ENCODE data around the gene DBN1. TPM values are rescaled to one million over a fixed set of nuclear protein-coding genes. Genes with fewer than 3 reads are reported as not detected.
A peak's percentile ranks its signal among the peaks of the same experiment; 100 is the strongest.

The DBN1 gene
- total and polyA plus RNA-seq, 2 experiments from 2014 or later = 106 to 290 TPM

DNA sequence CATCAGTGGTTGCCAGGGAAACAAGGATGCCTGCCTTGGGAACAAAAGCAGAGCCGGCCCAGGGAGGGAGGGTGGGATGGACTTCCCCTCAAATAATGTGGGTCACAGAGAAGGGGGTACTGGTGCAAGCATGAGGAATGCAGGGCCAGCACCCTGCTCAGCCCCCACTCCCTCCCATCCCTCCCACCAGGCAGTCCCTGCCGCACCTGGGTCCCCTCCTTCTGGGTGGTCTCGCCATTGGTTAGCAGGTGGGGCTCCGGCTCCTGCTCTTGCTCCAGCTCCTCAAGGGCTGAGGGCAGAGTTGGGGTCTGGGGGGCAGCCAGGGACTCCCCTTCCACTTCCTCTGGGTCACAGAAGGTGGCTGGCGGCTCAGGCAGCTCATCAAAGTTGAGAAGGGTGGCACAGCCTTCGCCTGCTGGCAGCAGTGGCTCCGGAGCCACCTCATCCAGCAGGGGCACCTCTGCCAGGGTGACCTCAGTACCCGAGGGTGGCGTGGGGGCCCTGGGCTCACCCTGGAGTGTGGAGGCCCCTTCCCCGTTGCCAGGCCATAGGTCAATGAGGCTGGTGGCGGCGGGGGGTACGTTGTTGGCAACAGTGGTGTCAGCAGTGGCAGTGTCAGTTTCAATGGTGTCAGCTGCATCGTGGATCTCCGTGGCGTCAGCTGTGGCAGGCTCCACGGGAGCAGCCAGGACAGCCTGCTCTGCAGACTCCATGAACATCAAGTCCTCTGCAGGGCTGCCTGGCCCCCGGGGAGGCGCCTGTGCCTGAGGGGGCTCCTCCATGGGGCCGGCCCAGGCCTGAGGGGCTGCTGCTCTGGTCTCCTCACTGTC, 15.4 kb downstream of the DBN1 start:
- H3K4me3 Mint-ChIP-seq = no peak overlapping the region
- H3K9me2 ChIP-seq (ENCODE audit: insufficient read depth) = no peaks in the 10 kb centered on the region
- ATAC-seq (no peak), DNase-seq (ENCODE audit: low spot score) (no peak)
- H3K27ac ChIP-seq (ENCODE audit: low read depth) = 0 out of 2 replicates have a peak overlapping the region, but pooled peaks have one; percentile 72
- no peak overlapping the region for H2AFZ ChIP-seq
- peaks cover 23% of the 10 kb centered on the region for H3K4me1 Mint-ChIP-seq
- peaks cover 47% of the 10 kb centered on the region for H3K27me3 Mint-ChIP-seq (ENCODE audit: insufficient read depth, low read depth, poor library complexity)
- H3F3A ChIP-seq (replicated peaks; ENCODE audit: low read depth) = peaks cover 48% of the 10 kb centered on the region
- H3K9me3 Mint-ChIP-seq = peaks cover 3% of the 10 kb centered on the region; the same call in 2 of the 3 replicates
- peaks cover 19% of the 10 kb centered on the region for H3K4me1 ChIP-seq (ENCODE audit: insufficient read depth)
- H3K36me3 Mint-ChIP-seq (ENCODE audit: low read depth) = peaks cover 55% of the 10 kb centered on the region
- no peak for TF ChIP-seq JUNB (IDR thresholded peaks at IDR 0.05; ENCODE audit: unreplicated experiment)
- no peak for TF ChIP-seq POLR2AphosphoS5 (IDR thresholded peaks at IDR 0.05; ENCODE audit: low read depth)
- no peak for TF ChIP-seq ZNF114 (CRISPR knock-in tag; IDR thresholded peaks at IDR 0.05)
- no peak for TF ChIP-seq ZNF331 (CRISPR knock-in tag; IDR thresholded peaks at IDR 0.05; ENCODE audit: low read depth)
- H3K79me2 ChIP-seq (replicated peaks; ENCODE audit: insufficient read depth) = peaks cover 3% of the 10 kb centered on the region
- H3K27ac Mint-ChIP-seq = no peak overlapping the region
- H3K4me2 ChIP-seq = no peak overlapping the region
- peaks cover 11% of the 10 kb centered on the region for H3K27me3 ChIP-seq (ENCODE audit: insufficient read depth)
- no peak overlapping the region for H3K4me3 ChIP-seq
- H4K20me1 ChIP-seq (replicated peaks; ENCODE audit: insufficient read depth) = peaks cover 24% of the 10 kb centered on the region
- peaks cover 23% of the 10 kb centered on the region for H3K36me3 ChIP-seq (ENCODE audit: insufficient read depth)

DNA sequence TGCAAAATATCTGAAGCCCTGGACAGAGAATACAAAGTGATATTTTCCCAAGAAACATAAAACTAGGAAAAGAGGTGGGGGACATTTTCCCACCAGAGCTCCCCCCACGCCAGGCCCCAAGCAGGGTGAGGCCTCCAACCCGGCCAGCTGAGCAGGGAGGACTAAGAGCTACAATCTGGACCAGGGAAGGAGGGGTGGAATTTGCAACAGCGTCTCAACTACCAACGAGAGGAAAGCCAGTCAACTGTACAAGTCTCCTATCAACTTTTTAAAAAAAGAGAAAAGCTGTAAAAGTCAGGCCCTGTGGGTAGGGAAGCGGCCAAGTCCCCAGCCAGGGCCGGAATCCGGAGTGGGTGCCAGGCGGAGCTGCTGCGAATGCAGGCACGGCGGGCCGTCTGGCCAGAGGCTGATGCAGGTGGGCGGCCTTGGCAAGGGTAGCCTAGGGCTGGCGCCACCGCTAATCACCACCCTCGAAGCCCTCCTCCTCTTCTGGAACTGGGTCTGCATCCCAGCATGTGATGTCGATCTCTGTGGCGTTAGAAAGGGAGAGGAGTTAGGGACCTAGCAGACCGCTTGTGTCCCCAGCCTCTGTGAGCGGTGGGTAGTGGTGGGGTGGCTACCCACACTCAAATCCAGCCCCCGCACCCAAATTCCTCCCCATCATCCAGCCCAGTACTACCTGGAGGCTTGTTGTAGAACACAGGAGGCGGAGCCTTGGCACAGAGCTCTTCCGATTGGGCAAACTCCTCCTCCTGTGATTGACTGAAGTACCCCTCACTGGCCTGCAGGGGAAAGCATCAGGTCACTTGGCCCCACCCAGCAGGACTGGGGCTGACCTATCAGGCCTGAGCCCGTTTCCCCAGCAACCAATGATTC, 16.2 kb downstream of the DBN1 start:
- H3K4me3 Mint-ChIP-seq = peak overlapping the region; percentile 62
- no peaks in the 10 kb centered on the region for H3K9me2 ChIP-seq (ENCODE audit: insufficient read depth)
- H3K4me2 ChIP-seq = peak overlapping the region; percentile 60
- H4K20me1 ChIP-seq (replicated peaks; ENCODE audit: insufficient read depth) = peaks cover 21% of the 10 kb centered on the region
- no peak overlapping the region for H2AFZ ChIP-seq
- ATAC-seq (peak; percentile 40), DNase-seq (ENCODE audit: low spot score) (peak; percentile 100)
- peaks cover 25% of the 10 kb centered on the region for H3K4me1 Mint-ChIP-seq
- no peaks in the 10 kb centered on the region; the same call in 1 of the 2 replicates for H3K79me2 ChIP-seq (replicated peaks; ENCODE audit: insufficient read depth)
- peaks cover 51% of the 10 kb centered on the region for H3F3A ChIP-seq (replicated peaks; ENCODE audit: low read depth)
- H3K27me3 ChIP-seq (ENCODE audit: insufficient read depth) = peaks cover 16% of the 10 kb centered on the region
- H3K4me1 ChIP-seq (ENCODE audit: insufficient read depth) = peaks cover 19% of the 10 kb centered on the region
- 0 out of 2 replicates have a peak overlapping the region, but pooled peaks have one; percentile 21 for H3K4me3 ChIP-seq
- peaks cover 49% of the 10 kb centered on the region for H3K36me3 Mint-ChIP-seq (ENCODE audit: low read depth)
- peak overlapping the region; percentile 97 for H3K27ac Mint-ChIP-seq
- H3K36me3 ChIP-seq (ENCODE audit: insufficient read depth) = peaks cover 23% of the 10 kb centered on the region
- peaks cover 51% of the 10 kb centered on the region for H3K27me3 Mint-ChIP-seq (ENCODE audit: insufficient read depth, low read depth, poor library complexity)
- peak overlapping the region; percentile 87 for H3K27ac ChIP-seq (ENCODE audit: low read depth)
- H3K9me3 Mint-ChIP-seq = peaks cover 3% of the 10 kb centered on the region; the same call in 2 of the 3 replicates
- TF ChIP-seq JUNB (IDR thresholded peaks at IDR 0.05; ENCODE audit: unreplicated experiment) (no peak), EZH2 (IDR thresholded peaks at IDR 0.05; ENCODE audit: low read depth, unreplicated experiment) (no peak), EZH2phosphoT487 (IDR thresholded peaks at IDR 0.05; ENCODE audit: unreplicated experiment) (no peak), POLR2AphosphoS5 (IDR thresholded peaks at IDR 0.05; ENCODE audit: low read depth) (no peak), ZNF114 (CRISPR knock-in tag; IDR thresholded peaks at IDR 0.05) (no peak)
- TF ChIP-seq, protein P1, sequence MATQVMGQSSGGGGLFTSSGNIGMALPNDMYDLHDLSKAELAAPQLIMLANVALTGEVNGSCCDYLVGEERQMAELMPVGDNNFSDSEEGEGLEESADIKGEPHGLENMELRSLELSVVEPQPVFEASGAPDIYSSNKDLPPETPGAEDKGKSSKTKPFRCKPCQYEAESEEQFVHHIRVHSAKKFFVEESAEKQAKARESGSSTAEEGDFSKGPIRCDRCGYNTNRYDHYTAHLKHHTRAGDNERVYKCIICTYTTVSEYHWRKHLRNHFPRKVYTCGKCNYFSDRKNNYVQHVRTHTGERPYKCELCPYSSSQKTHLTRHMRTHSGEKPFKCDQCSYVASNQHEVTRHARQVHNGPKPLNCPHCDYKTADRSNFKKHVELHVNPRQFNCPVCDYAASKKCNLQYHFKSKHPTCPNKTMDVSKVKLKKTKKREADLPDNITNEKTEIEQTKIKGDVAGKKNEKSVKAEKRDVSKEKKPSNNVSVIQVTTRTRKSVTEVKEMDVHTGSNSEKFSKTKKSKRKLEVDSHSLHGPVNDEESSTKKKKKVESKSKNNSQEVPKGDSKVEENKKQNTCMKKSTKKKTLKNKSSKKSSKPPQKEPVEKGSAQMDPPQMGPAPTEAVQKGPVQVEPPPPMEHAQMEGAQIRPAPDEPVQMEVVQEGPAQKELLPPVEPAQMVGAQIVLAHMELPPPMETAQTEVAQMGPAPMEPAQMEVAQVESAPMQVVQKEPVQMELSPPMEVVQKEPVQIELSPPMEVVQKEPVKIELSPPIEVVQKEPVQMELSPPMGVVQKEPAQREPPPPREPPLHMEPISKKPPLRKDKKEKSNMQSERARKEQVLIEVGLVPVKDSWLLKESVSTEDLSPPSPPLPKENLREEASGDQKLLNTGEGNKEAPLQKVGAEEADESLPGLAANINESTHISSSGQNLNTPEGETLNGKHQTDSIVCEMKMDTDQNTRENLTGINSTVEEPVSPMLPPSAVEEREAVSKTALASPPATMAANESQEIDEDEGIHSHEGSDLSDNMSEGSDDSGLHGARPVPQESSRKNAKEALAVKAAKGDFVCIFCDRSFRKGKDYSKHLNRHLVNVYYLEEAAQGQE (IDR thresholded peaks at IDR 0.05; ENCODE audit: unreplicated experiment) = no peak
- TF ChIP-seq, protein P2, sequence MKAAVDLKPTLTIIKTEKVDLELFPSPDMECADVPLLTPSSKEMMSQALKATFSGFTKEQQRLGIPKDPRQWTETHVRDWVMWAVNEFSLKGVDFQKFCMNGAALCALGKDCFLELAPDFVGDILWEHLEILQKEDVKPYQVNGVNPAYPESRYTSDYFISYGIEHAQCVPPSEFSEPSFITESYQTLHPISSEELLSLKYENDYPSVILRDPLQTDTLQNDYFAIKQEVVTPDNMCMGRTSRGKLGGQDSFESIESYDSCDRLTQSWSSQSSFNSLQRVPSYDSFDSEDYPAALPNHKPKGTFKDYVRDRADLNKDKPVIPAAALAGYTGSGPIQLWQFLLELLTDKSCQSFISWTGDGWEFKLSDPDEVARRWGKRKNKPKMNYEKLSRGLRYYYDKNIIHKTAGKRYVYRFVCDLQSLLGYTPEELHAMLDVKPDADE (IDR thresholded peaks at IDR 0.05) = no peak
